D721Med (cell line): Measurements from ENCODE around the gene TPRA1.

Experiments used
- DNase-seq: peaks from one replicate; pipeline ENCODE4 v3.0.0; 2011; ENCODE audit warnings: low spot score; ENCODE audit not compliant: insufficient read length
- FAIRE-seq: peaks from 2 replicates; lab custom pipeline; 2011; peaks lifted over from hg19 to GRCh38; lab: Jason Lieb, UNC
- CTCF ChIP-seq: IDR thresholded peaks from 2 replicates; pipeline ENCODE4 v1.5.1; 2012; ENCODE audit warnings: mild to moderate bottlenecking, control low read depth; ENCODE audit not compliant: insufficient read depth; ENCODE audit errors: missing control alignments

The TPRA1 gene

GRCh38 chr3:127556565-127556964 is 34.0 kb downstream of the TPRA1 start:
- TF ChIP-seq CTCF: peak; percentile 10
- no peak for DNase-seq
- FAIRE-seq: no peak

GRCh38 chr3:127555108-127555507 is 35.4 kb downstream of the TPRA1 start:
- TF ChIP-seq CTCF: no peak
- DNase-seq (no peak), FAIRE-seq (no peak)

GRCh38 chr3:127552038-127552437 is 38.5 kb downstream of the TPRA1 start:
- no peak for DNase-seq
- FAIRE-seq: no peak

GRCh38 chr3:127551178-127551577 is 39.4 kb downstream of the TPRA1 start:
- DNase-seq (no peak), FAIRE-seq (no peak)
- TF ChIP-seq CTCF: no peak

More at GRCh38 chr3:127552038-127552437, 38.5 kb downstream of the TPRA1 start:
- TF ChIP-seq CTCF: no peak

GRCh38 chr3:127550468-127551157 is 39.9 kb downstream of the TPRA1 start:
- TF ChIP-seq CTCF: no peak

GRCh38 chr3:127549826-127550467 is 40.6 kb downstream of the TPRA1 start:
- FAIRE-seq: no peak
- no peak for TF ChIP-seq CTCF
- no peak for DNase-seq

More at GRCh38 chr3:127550468-127551157, 39.9 kb downstream of the TPRA1 start:
- no peak for DNase-seq
- no peak for FAIRE-seq
